ENCODE data around the gene ATXN7L1.
A peak's percentile ranks its signal among the peaks of the same experiment; 100 is the strongest.
"Not testable (repeated sequence)": the region's sequence is repeated elsewhere in the genome, so short reads cannot be mapped to it uniquely, and the experiment has no call there.

ATXN7L1 gene

DNA sequence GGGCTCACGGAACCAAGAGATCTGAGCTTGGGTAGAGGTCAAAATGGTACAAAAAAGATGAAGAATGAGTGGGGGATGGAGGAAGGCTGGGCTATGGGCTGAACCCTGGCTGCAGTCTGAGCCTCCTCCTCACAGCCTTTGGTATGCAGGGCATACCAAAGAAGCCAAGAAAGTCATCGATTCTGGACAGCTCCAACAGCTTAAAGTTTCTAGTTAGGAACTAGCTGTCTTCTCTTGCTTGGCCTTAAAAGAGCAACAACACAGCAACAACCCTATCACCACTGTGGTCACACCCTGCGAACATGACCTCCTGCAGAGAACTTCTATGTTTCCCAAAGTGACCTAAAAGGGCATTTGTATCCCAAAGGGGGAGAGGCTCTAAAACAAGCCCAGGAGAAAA lies 169.0 kb downstream of the ATXN7L1 start:
- DNase-seq (ENCODE audit: low spot score), result peak; percentile 64

DNA sequence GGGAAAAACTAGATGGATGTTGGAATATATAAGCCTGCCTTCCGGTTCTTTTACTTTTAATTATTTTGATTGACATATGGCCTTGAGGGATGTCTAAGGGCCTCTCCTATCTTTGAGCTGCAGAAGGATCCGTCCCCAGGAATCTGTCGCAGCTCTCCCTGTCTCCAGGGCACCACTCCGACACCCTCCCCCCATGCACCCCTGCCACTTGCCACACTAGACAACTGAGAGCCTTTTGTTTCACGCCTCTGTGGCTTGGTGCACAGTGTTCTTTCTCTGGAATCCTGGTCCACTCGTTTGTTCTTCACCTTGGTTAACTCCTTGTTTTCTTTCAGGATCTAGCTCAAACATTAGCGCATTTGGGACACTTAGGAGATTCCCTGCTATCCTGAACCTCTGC lies 171.0 kb downstream of the ATXN7L1 start:
- DNase-seq (ENCODE audit: low spot score), result no peak

DNA sequence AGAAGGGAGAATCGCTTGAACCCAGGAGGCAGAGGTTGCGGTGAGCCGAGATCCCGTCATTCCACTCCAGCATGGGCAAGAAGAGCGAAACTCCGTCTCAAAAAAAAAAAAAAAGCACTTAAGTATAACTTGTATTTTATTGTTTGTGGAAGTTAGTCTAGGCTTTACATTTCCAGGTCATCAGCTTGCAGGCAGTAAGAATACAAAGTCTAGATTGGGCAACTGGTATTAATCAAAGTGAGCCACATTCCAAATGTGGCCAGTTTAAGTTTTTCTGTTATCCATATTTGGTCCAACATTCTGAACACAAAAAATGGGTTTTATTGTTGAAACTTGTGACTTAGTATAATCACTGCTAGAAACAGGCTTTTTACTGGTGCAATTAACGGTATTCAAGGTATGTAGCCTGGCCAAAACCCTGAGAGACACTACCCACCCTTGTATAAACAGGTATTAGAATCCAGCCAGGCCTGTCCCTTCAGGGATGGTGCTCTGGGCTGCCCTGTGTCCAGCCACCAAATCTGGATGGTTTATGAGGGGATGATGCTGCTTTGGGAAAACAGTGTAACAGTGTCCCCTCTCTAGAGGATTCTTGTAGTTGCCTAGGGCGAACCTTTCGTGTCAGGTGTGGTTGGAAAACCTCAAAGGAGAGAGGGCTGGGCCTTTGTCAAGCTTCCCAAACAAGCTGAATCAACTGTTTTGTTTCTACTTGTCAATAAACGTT lies 173.0 kb downstream of the ATXN7L1 start:
- no peak for DNase-seq (ENCODE audit: low spot score)

DNA sequence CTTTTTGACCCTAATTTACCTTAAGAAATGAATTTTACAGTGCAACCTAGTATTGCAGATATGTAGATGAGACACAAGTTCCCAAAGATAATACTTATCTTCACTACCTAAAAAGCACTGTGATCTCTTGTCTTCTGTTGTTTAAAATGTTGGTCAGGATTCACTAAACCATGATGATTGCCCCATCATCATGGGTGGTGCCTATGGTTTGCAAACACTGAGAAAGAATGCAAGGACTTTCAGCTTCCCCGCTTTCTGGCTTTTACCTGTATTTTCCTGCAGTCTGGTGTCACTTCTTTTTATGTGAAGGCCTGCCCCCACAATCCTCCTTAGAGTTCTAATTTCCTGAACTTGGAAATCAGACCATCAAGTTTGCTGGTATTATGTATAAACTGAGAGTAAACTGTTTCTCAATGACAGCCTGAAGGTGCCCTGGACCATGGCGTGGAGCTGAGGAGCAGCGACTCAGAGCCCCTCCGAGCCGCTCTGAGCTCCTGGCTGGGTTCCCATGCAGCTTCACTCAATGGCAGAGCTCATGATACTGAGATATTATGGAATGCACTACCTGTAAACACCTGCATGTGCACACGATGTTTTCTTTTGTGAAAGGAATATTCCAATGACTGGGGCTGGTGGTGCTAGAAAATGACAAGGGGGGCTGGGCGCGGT lies 176.7 kb downstream of the ATXN7L1 start:
- no peak for DNase-seq (ENCODE audit: low spot score)

DNA sequence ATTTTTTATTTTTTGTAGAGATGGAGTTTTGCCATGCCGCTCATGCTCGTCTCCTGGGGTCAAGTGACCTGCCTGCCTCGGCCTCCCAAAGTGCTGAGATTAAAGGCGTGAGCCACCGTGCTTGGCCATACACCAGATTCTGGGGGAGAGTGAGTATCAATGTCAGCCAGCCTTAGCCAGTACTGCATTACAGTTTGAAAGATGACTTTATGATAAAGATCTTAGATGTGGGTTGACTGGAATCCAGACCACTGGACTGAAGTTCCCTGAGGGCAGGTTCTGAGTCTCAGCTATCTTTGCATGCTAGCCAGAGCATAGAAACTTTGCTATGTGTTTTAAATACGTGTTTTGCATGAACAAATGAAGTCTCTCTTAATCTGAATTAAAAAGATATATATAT lies 177.9 kb downstream of the ATXN7L1 start:
- DNase-seq (ENCODE audit: low spot score), result no peak

DNA sequence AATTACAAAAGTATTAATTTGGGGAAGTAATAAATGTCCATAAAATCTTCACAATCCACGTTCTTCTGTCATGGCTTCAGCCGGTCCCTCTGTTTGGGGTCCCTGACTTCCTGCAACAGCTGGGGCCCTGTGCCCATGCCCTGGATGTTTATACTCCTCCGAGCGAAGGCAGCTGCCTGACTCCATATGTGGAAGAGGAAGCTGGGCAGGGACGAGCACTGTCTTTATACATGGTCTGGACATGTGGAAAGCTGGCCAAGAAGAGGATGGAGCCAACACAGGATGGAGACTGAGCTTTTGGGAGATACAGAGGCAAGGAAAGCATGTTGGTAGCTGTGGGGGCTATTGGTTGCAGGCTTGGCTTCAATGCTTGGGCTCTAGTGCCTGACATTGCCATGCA lies 178.6 kb downstream of the ATXN7L1 start:
- no peak for DNase-seq (ENCODE audit: low spot score)

DNA sequence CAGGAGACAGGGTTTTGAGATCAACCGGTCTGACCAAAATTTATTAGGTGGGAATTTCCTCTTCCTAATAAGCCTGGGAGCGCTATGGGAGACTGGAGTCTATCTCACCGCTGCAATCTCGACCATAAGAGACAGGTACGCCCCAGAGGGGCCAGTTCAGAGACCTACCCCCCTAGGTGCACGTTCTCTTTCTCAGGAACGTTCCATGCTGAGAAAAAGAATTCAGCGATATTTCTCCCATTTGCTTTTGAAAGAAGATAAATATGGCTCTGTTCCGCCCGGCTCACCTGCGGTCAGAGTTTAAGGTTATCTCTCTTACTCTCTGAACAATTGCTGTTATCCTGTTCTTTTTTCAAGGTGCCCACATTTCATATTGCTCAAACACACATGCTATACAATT lies 179.2 kb downstream of the ATXN7L1 start:
- not testable (repeated sequence) for DNase-seq (ENCODE audit: low spot score)

DNA sequence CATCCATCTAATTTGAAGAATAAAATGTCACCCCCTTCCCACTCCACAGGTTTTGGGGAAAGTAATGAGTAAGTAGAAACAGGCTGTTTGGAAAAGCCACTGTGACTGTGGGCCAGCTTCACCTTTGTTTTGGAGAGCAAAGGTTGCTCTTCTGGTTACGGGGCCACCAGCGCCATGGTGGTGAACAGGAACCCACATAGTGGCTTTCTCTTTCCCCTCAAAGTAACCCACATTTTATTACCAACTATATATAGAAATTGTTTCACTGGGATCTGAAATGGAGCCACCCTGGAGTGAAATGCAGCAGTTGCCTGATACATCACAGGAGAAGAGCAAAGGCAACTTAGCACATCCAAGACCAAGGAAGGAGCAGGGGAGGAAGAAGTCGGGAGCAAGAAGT lies 182.8 kb downstream of the ATXN7L1 start:
- no peak for DNase-seq (ENCODE audit: low spot score)

DNA sequence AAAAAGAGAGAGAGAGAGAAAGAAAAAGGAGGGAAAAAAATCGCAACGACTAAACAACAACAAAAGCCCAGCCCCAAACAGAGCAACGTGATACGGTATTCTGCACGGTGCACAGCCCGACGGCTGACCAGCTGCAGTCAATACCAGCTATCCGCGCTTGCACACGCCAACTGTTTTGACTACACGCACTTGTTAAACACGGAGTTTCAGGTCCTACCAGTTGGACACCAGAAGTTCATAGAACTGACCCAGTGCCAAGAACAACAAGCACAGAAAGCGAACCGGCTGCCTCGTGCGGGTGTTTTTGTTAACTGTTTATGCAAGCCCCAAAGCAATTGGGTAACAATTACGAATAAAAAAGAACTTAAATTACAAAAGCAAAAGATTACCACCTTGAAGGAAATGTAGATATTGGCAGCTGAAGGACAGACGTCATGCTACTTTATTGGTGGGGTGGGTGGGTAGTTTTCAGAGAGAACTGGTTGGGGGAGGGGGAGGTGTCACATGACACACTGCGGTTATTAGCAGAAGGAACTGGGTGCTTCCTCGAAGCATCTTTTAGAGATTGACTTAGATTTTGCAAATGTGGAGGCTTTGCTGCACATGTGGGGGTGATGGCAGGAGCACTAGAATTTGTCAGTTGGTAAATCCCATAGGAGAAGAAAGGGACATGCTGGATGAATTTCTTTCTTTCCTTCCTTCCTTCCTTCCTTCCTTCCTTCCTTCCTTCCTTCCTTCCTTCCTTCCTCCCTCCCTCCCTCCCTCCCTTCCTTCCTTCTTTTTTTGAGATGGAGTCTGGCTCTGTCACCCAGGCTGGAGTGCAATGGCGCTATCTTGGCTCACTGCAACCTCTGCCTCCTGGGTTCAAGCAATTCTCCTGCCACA lies 184.5 kb downstream of the ATXN7L1 start:
- peak; percentile 73 for DNase-seq (ENCODE audit: low spot score)

DNA sequence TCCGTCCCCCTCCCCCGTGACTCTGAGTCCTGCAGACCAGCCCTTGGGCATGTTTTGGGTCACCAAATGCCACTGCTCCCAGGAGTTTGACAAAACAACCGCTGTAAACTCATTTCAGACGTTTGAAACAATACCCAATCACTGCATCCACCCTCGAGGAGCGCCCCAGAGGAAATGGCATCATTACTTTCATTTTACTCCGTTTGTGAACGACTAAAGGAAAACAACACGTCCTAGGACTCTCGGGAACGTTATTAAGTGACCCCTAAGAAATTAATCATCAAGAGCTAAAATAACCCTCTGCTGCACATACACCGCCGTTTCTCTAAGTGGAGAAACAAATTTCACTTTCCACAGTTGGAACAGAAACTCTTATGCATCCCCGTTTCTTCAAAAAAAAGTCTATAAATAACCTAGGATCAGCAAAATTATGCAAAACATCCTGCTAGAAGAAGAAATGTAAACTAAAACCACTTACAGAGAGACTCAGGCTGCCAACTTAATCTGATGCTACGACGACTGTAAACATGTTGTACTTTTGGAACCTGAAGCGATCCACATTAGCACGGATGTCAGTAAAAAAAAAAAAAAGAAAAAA lies 185.2 kb downstream of the ATXN7L1 start:
- peak; percentile 58 for DNase-seq (ENCODE audit: low spot score)

DNA sequence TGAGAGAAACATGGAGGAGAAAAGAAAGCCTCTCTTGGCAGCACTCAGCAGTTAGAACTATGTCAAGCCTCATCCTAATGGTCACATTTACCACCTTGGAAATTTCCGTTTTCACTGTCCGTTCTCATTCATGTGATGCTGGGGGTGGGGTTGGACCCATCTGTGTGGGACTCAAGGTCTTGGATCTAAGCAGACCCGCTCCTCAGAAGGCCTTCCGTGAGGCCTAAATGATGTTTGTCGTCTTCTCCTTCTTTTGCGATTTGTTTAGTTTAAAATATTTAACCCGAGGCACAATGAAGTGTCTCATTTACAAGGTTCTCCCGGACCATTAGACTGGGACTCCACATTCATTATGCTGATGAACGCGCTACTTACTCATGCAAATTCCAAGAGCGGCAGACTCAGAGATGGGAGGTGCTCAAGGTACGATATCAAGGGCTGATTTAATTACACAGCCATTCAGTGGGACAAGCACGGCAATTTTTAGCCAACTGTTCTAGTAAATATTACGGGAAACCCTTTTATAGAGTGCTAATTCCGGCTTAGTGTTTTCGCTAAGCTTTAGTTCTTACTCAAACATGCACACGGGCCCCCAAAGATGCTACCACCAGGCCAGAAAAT lies 186.0 kb downstream of the ATXN7L1 start:
- no peak for DNase-seq (ENCODE audit: low spot score)

DNA sequence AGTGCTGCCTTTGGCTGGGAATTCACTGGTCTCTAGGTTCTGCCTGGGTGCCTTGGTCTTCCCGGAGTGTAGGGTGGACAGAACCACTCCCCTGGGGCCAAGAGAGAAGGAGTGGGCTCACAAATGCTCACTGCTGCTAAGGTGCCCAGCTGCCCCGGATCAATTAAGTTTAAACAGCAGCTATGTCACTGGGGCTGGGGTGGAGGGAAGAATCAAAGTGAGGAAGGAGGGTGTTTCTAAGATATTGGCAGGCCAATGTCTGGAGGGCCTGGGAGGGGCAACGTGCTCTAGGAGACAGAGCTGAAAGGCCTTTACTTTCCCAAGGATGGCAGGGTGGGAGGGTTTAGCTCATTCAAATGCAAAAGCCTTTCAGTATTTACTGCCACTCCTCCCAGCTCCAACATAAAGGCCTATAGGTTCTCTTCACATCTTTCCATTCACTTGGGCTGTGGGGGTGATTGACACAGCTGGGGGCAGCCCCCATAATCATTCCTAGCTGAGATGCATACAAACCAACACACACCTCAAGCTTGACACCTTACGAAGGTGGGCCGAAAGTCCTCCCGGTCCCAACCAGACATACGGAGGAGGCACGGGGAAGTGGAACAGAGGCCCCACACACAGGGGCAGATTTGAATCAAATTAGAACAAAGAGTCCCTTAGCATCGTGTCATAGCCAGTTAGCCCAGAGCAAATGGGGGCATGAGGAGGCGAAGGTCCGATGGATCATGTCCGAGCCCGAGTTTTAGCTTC lies 187.2 kb downstream of the ATXN7L1 start:
- no peak for DNase-seq (ENCODE audit: low spot score)

DNA sequence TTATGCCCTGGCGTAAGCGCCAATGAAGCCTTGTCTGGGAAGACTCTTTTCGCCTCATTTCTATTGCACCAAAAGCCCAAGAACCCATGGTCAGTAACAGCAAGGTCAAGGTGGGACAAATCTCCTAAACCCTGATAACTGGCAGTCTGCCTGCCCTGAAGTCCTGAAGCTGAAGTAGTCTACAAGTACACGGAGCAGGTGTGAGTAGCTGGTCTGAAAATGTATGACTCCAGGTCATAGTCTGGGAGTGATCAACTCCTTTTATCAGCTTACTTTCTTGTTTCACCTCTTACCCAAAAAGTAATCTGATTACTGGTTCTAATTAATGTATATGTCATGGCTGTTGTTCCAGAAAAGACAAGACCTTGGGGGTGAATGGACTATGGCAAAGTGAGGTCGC lies 187.8 kb downstream of the ATXN7L1 start:
- DNase-seq (ENCODE audit: low spot score), result no peak

DNA sequence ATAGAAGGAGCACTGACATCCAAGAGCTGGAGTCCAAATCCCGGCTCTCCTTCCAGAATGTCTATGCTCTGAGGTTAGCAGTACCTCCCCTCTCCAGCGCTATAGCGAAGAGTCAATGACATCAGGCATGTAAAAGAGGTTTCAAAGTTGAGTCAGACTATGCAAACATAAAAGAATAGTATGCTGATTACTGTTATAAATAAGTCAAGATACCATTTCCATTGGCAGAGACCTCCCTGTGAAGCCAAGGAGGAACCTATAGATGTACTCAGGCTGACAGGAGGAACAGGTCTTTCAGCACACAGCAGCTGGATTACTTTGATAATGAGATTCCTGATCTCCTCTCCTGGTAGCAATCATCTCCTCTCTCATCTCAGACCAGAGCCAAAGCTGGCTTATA lies 191.2 kb downstream of the ATXN7L1 start:
- no peak for DNase-seq (ENCODE audit: low spot score)

DNA sequence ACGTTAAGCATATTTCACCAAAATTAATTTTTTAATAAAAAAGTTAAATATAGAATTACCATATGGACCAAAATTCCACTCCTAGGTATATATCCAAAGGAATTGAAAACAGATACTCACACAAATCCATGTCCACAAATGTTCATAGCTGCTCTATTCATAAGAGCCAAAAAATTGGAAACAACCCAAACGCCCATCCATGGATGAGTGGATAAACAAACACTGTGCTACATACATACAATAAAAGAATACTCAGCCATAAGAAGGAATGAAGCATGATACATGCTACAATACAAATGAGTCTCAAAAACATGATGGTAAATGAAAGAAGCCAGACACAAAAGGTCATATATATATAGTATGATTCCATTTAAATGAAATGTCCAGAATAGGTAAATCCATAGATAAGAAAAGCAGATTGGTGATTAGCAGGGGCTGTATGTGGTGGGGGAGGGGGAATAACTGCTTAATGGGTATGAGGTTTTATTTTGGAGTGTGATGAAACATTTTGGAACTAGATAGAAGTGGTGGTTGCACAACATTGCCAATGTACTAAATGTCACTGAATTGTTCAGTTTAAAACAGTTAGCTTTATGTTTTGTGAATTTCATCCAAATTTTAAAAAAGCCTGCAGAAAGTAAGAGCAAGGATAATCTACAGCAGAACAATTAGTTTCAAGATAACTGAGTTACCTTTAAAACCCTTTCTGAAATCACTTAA lies 193.9 kb downstream of the ATXN7L1 start:
- DNase-seq (ENCODE audit: low spot score), result no peak

DNA sequence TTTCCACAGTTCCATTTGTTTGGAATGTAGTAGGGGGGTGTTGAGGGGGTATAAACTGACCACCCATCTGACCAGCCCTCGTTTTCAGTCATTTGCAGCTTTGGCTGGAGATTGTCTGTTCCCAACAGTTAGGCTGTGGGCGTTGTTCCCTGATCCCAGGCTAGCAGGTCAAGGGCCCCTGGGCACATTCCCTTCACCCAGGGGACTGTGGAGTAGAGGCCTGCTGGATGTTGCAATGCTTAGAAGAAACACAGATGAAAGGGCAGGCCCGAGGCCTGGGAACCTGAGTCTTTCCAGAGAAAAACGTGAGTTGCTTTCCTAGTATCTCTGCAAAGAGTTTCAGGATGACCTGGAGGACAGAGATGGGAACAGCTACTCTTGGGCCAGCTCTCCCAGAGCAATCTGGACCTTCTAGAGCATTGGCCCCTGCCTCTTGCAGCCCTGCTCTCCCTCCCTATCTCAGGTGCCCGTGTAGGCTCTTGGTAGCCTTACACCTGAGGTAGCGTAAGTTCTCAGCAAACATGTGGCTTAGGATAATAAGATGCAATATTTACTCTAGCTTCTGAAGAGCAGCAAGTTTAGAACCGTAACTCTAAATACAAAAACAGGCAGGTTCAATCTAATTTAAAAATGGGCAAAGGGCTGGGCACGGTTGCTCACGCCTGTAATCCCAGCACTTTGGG lies 195.8 kb downstream of the ATXN7L1 start:
- DNase-seq (ENCODE audit: low spot score), result no peak

DNA sequence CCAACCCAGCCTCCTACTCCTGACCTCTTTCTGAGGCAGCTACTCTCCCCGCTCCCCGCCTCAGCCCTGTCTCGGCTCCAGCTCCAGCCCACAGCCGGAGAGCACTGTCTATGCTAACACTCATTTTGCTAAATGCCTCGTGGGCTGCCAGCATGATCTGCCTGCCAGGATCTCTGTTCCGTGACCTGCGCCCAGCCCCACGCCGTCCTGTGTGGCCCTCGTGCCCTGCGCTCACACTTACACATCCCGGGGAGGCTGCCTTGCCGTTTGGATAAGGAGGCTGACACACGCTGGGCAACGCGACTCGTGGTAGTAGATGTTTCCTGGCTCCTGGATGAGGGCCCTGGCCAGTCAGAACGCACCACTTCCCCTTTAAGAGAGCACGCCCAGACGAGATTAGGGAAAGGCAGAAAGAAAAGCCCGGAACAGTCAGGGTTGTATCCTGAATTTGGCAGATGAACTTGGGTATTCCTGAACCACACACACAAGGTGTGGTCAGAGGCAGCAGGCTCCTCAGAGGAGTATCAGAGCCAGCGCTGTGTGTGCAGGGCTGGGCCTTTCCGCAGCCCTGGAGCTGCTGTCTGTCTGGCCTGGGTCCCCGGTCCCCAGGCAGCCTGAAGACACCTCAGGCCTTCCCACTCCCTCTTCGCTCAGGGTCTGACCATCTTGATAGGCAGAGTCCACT lies 197.4 kb downstream of the ATXN7L1 start:
- DNase-seq (ENCODE audit: low spot score), result peak; percentile 85

DNA sequence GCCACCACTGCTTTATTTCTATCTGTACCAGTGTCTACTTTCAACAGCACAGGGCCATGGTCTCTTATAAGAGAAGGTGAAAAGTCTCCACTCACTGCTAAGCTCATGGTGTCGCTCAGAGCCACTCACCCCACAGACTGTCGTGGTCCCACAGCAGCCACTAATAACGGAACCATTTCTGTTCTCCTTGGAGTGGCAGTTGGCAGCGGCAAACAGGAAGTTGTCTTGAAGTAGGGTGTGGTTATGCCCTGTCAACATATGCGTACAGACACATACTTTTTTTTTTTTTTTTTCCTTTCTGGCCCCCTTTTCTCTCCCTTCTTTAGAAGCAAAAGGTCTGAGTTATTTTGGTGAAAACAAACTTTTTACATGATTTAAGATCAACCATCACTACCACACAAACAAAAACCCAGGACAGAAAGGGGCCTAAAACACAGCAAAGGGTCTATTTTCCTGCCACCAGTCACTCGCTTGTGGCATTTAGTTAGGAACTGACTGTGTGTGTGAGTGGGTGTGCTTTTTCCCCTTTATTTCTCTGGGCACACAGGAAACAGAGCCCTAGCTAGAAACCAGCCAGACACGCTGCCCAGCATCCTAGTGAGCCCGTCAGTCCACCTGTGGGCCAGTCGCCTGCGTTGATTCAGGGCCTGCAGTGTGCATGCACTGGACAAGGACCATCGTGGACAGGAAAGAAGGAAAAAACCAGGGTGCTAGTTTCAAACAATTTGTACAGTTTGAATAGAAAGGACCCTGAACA lies 198.4 kb downstream of the ATXN7L1 start:
- no peak for DNase-seq (ENCODE audit: low spot score)

DNA sequence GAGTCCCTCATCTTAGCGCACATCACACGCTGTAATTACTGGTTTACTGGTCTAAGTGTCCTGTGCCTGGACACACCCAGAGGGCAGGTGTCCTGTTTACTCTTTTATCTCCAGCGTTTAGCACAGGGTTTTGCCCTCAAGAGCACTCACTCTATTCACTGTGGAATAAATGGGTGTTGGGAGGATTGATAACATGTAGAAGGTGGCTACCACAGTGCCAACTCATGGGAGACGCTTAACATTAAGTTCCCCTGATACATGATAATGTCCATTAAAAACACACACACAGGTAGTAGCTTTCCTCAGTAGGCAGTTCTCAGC lies 199.0 kb downstream of the ATXN7L1 start:
- DNase-seq (ENCODE audit: low spot score), result no peak

All from AG20443 (cell line).